Cortex of kidney (tissue), 1 donor: ENCODE results near the gene MGAT5B.
"Not testable (repeated sequence)": the region's sequence is repeated elsewhere in the genome, so short reads cannot be mapped to it uniquely, and the experiment has no call there.

Experiments
- DNase-seq: peaks from one replicate; lab custom pipeline; 2025; lab: John Stamatoyannopoulos, UW

The MGAT5B gene

GRCh38 chr17:76848670-76849069 lies 19.5 kb upstream of the MGAT5B start:
- DNase-seq, result no peak

- not testable (repeated sequence) for DNase-seq
Measured at GRCh38 chr17:76849160-76849559, 19.0 kb upstream of the MGAT5B start.

GRCh38 chr17:76852843-76853242 lies 15.4 kb upstream of the MGAT5B start:
- no peak for DNase-seq

- DNase-seq, result no peak
Measured at GRCh38 chr17:76855105-76855504, 13.1 kb upstream of the MGAT5B start.

- DNase-seq, result no peak
Measured at GRCh38 chr17:76862079-76862478, 6.1 kb upstream of the MGAT5B start.

- DNase-seq, result no peak
Measured at GRCh38 chr17:76862494-76862893, 5.7 kb upstream of the MGAT5B start.

- no peak for DNase-seq
Measured at GRCh38 chr17:76864024-76864423, 4.2 kb upstream of the MGAT5B start.

GRCh38 chr17:76865174-76865573 lies 3.0 kb upstream of the MGAT5B start:
- no peak for DNase-seq

GRCh38 chr17:76866203-76866602 lies 2.0 kb upstream of the MGAT5B start:
- DNase-seq, result no peak

GRCh38 chr17:76866774-76867577 lies 1.2 kb upstream of the MGAT5B start:
- no peak for DNase-seq

- DNase-seq, result no peak
Measured at GRCh38 chr17:76867578-76868175, 527 bp upstream of the MGAT5B start.

- no peak for DNase-seq
Measured at GRCh38 chr17:76868669-76869495, 678 bp downstream of the MGAT5B start.

- DNase-seq, result no peak
Measured at GRCh38 chr17:76869496-76870376, 1.5 kb downstream of the MGAT5B start.

- DNase-seq, result no peak
Measured at GRCh38 chr17:76870377-76870714, 2.1 kb downstream of the MGAT5B start.

- no peak for DNase-seq
Measured at GRCh38 chr17:76871668-76872067, 3.5 kb downstream of the MGAT5B start.

- DNase-seq, result no peak
Measured at GRCh38 chr17:76872221-76872873, 4.1 kb downstream of the MGAT5B start.

- no peak for DNase-seq
Measured at GRCh38 chr17:76872874-76873221, 4.6 kb downstream of the MGAT5B start.

GRCh38 chr17:76873856-76874255 lies 5.7 kb downstream of the MGAT5B start:
- DNase-seq, result no peak

GRCh38 chr17:76877437-76877836 lies 9.2 kb downstream of the MGAT5B start:
- no peak for DNase-seq

- DNase-seq, result no peak
Measured at GRCh38 chr17:76878568-76878967, 10.4 kb downstream of the MGAT5B start.

GRCh38 chr17:76879254-76879653 lies 11.1 kb downstream of the MGAT5B start:
- DNase-seq, result no peak

- no peak for DNase-seq
Measured at GRCh38 chr17:76879691-76880090, 11.5 kb downstream of the MGAT5B start.
